GM12878 (cell line): Measurements from ENCODE around the gene ELF2. TPM values are rescaled to one million over a fixed set of nuclear protein-coding genes. Genes with fewer than 3 reads are reported as not detected.

Source experiments
- ATAC-seq: fragments of 200-7000 bp; cut with Tn5 transposase; 3 replicates; pipeline ENCODE4 v1.9.1; 2020; ENCODE audit warnings: mild to moderate bottlenecking, moderate library complexity
- BruUV-seq: library from RNA; stranded (reverse); fragments of 400-500 nt; replicated peaks from 2 replicates; lab custom pipeline; 2021; lab: Mats Ljungman, UMichigan
- CTCF ChIA-PET: fragments of 300-600 bp; sonication (Branson Sonifier 250); formaldehyde crosslinking; extraction: SDS; loops from one replicate; lab custom pipeline; 2021; ENCODE audit warnings: inconsistent platforms; lab: Yijun Ruan, JAX
- POLR2A ChIA-PET: fragments of 350-600 bp; formaldehyde crosslinking; extraction: SDS; loops from one replicate; lab custom pipeline; 2021; ENCODE audit warnings: inconsistent platforms; lab: Charles Lee
- RAD21 ChIA-PET: fragments of 300-600 bp; sonication (Branson Sonifier 250); formaldehyde crosslinking; loops from one replicate; lab custom pipeline; 2023; ENCODE audit warnings: antibody characterized with exemption; ENCODE audit not compliant: unreplicated experiment; lab: Charles Lee
- SMC1A ChIA-PET: fragments of 300-600 bp; sonication (Branson Sonifier 250); formaldehyde crosslinking; loops from one replicate; lab custom pipeline; 2023; ENCODE audit not compliant: unreplicated experiment, uncharacterized antibody; lab: Charles Lee
- DNase-seq: peaks from one replicate; pipeline ENCODE4 v3.0.0-alpha.2; 2011; ENCODE audit warnings: low read depth, low spot score
- FAIRE-seq: peaks from 3 replicates; lab custom pipeline; 2011; peaks lifted over from hg19 to GRCh38; lab: Jason Lieb, UNC
- H2AFZ ChIP-seq: 2 replicates; pipeline ENCODE4 v1.6.0; 2011; ENCODE audit warnings: low read depth, low read length, control low read depth; ENCODE audit not compliant: control insufficient read depth
- H3K27ac ChIP-seq: 2 replicates; pipeline ENCODE4 v1.5.1; 2011; ENCODE audit warnings: control low read depth; ENCODE audit not compliant: control insufficient read depth, insufficient read depth
- H3K27me3 ChIP-seq, 2 experiments: replicated peaks in 1 of 2; 2 replicates each; pipeline versions ENCODE4 v1.6.0 to v1.6.1; 2011; ENCODE audit warnings: low read length in 1 of 2; ENCODE audit not compliant: control insufficient read depth in 2 of 2, insufficient read depth in 2 of 2
- H3K36me3 ChIP-seq, 2 experiments: 2 replicates each; pipeline ENCODE4 v1.5.1; 2011; ENCODE audit warnings: low read length in 1 of 2; ENCODE audit not compliant: control insufficient read depth in 2 of 2, insufficient read depth in 2 of 2
- H3K4me1 ChIP-seq: 2 replicates; pipeline ENCODE4 v1.6.1; 2011; ENCODE audit warnings: mild to moderate bottlenecking, low read length, moderate library complexity, mixed read lengths; ENCODE audit not compliant: control insufficient read depth, insufficient read depth
- H3K4me2 ChIP-seq: 2 replicates; pipeline ENCODE4 v1.6.0; 2011; ENCODE audit warnings: control low read depth; ENCODE audit not compliant: control insufficient read depth, insufficient read depth
- H3K4me3 ChIP-seq: fragments of 200-600 bp; sonication (generic); 2 replicates; pipeline ENCODE4 v1.5.1; 2016
- H3K79me2 ChIP-seq: 2 replicates; pipeline ENCODE4 v1.6.0; 2011; ENCODE audit warnings: low read length; ENCODE audit not compliant: control insufficient read depth, insufficient read depth
- H3K9ac ChIP-seq: 2 replicates; pipeline ENCODE4 v1.8.0; 2011; ENCODE audit warnings: low read length, control low read depth, mixed read lengths; ENCODE audit not compliant: control insufficient read depth, insufficient read depth
- H3K9me3 ChIP-seq: replicated peaks from 3 replicates; pipeline ENCODE4 v1.5.1; 2011; ENCODE audit warnings: mild to moderate bottlenecking, low read length; ENCODE audit not compliant: control insufficient read depth, insufficient read depth
- H4K20me1 ChIP-seq: 2 replicates; pipeline ENCODE4 v1.6.0; 2011; ENCODE audit not compliant: control insufficient read depth, insufficient read depth
- BCL3 ChIP-seq: IDR thresholded peaks from 2 replicates; pipeline ENCODE4 v1.6.1; 2011; ENCODE audit warnings: borderline replicate concordance, low read depth, mild to moderate bottlenecking, moderate library complexity, low read length; ENCODE audit not compliant: insufficient read depth, poor library complexity, severe bottlenecking
- BMI1 ChIP-seq: fragments of 450-650 bp; IDR thresholded peaks from 2 replicates; pipeline ENCODE4 v1.6.1; 2016; ENCODE audit warnings: mild to moderate bottlenecking, moderate library complexity, borderline replicate concordance
- CHD2 ChIP-seq: IDR thresholded peaks from 2 replicates; pipeline ENCODE4 v1.6.1; 2011; ENCODE audit warnings: low read depth, low read length, improper control_type of control experiment, borderline replicate concordance
- EGR1 ChIP-seq, 2 experiments: IDR thresholded peaks; 1 replicate in 1 of 2; 2 replicates in 1 of 2; pipeline ENCODE4 v1.6.1; 2011 to 2012; ENCODE audit warnings: low read depth in 2 of 2, low read length in 2 of 2, borderline replicate concordance in 1 of 2, mild to moderate bottlenecking in 1 of 2, moderate library complexity in 1 of 2
- ELK1 ChIP-seq: IDR thresholded peaks from 2 replicates; pipeline ENCODE4 v1.6.1; 2012; ENCODE audit warnings: low read depth, low read length, improper control_type of control experiment
- ESRRA ChIP-seq: IDR thresholded peaks from 2 replicates; pipeline ENCODE4 v1.6.1; 2012; ENCODE audit warnings: mild to moderate bottlenecking, low read length, improper control_type of control experiment
- FOXM1 ChIP-seq: IDR thresholded peaks from 2 replicates; pipeline ENCODE4 v1.6.1; 2012; ENCODE audit warnings: low read depth, mild to moderate bottlenecking, inconsistent platforms, low read length, moderate library complexity
- HCFC1 ChIP-seq: fragments of 150-350 bp; IDR thresholded peaks from 2 replicates; pipeline ENCODE4 v1.6.1; 2014; ENCODE audit warnings: low read length
- HDAC2 ChIP-seq: fragments of 200-600 bp; sonication (generic); IDR thresholded peaks from 2 replicates; pipeline ENCODE4 v1.6.1; 2017
- HDAC6 ChIP-seq: fragments of 200-600 bp; sonication (generic); IDR thresholded peaks from one replicate; pipeline ENCODE4 v1.8.0; 2017; ENCODE audit warnings: antibody characterized with exemption; ENCODE audit not compliant: unreplicated experiment
- KAT2A ChIP-seq: conservative IDR thresholded peaks from 2 replicates; pipeline ENCODE4 v1.6.1; 2011; ENCODE audit warnings: low read depth, low read length; ENCODE audit not compliant: control insufficient read depth
- NR2F1 ChIP-seq: fragments of 450-650 bp; conservative IDR thresholded peaks from 2 replicates; pipeline ENCODE4 v1.6.1; 2017; ENCODE audit warnings: mild to moderate bottlenecking
- TARDBP ChIP-seq: IDR thresholded peaks from 2 replicates; pipeline ENCODE4 v1.6.1; 2016; ENCODE audit warnings: borderline replicate concordance
- TCF12 ChIP-seq: IDR thresholded peaks from 2 replicates; pipeline ENCODE4 v1.6.1; 2011; ENCODE audit warnings: low read depth, mild to moderate bottlenecking, low read length
- ZBTB33 ChIP-seq: fragments of 450-650 bp; IDR thresholded peaks from 2 replicates; pipeline ENCODE4 v1.6.1; 2017; ENCODE audit warnings: mild to moderate bottlenecking
- ZNF24 ChIP-seq: fragments of 450-650 bp; IDR thresholded peaks from 2 replicates; pipeline ENCODE4 v1.6.1; 2017; ENCODE audit warnings: antibody characterized with exemption, mild to moderate bottlenecking
- WGBS: methylation state at CpG from one replicate; pipeline ENCODE4 v1.1.6; 2016; ENCODE audit warnings: low lambda C conversion rate; ENCODE audit not compliant: insufficient replicate concordance, insufficient coverage; ENCODE audit errors: missing lambda C conversion rate; 5-methylcytosine and 5-hydroxymethylcytosine counted together
- in situ Hi-C: fragments of 300-500 bp; cut with MboI; formaldehyde crosslinking; loops from 9 replicates; pipeline ENCODE4 v1.14.3; 2018; ENCODE audit warnings: mixed read lengths
- intact Hi-C: fragments of 100-400 bp; cut with micrococcal nuclease; formaldehyde crosslinking; loops from one replicate; pipeline ENCODE4 v1.14.2; 2022; ENCODE audit not compliant: unreplicated experiment
- polyA plus RNA-seq, 11 experiments: library from polyadenylated mRNA; depleted of rRNA in 4 of 11; unstranded in 6 of 11; stranded (reverse) in 5 of 11; fragments of >200 nt; fragmentation: Nextera tagmentation in 4 of 11; fragmentation: Illumina TruSeq in 1 of 11; extraction: Ambion mirVana in 4 of 11; extraction: Trizol in 1 of 11; gene quantifications; 1 replicate in 1 of 11; 2 replicates in 10 of 11; pipeline versions ENCODE4 v1.2.1 to v1.2.3, GENCODE V29; 2011 to 2016; ENCODE audit warnings: inconsistent platforms in 2 of 11, missing spikeins in 2 of 11, low read depth in 1 of 11
- total RNA-seq, 4 experiments: library from RNA; depleted of rRNA in 3 of 4; stranded (reverse); fragments of >200 nt in 3 of 4; fragmentation: Illumina TruSeq in 1 of 4; extraction: Trizol in 1 of 4; gene quantifications; 2 replicates each; pipeline versions ENCODE4 v1.2.1 to v1.2.3, GENCODE V29; 2013 to 2021
- TF ChIP-seq, protein P1 (sequence below): IDR thresholded peaks from 2 replicates; pipeline ENCODE4 v1.6.1; 2011; ENCODE audit warnings: low read depth, mild to moderate bottlenecking, low read length, moderate library complexity, borderline replicate concordance; ENCODE audit errors: extremely low read depth

The ELF2 gene
- total and polyA plus RNA-seq, 10 of the 15 experiments (the other 5 are each of a cell fraction or from before 2014, with no cell fraction given) = 10.5 to 30.1 (median 20.5) TPM

GRCh38 chr4:139011225-139011950 is 165.6 kb downstream of the ELF2 start (continued):
- TF ChIP-seq, protein P1, sequence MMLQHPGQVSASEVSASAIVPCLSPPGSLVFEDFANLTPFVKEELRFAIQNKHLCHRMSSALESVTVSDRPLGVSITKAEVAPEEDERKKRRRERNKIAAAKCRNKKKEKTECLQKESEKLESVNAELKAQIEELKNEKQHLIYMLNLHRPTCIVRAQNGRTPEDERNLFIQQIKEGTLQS = no peak
- TF ChIP-seq ESRRA = no peak
- no peak for TF ChIP-seq FOXM1
- no peak for TF ChIP-seq HCFC1
- no peak for TF ChIP-seq CHD2

GRCh38 chr4:139009702-139010101 is 167.3 kb downstream of the ELF2 start:
- H3K36me3 ChIP-seq = no peaks in the 10 kb centered on the region
- CTCF ChIA-PET = no interaction called here
- ATAC-seq = no peak
- intact Hi-C loops (no loop called here), in situ Hi-C loops (no loop called here)
- no peak overlapping the region for H3K4me2 ChIP-seq
- H3K9ac ChIP-seq = no peak overlapping the region
- H3K79me2 ChIP-seq = no peaks in the 10 kb centered on the region
- no peak overlapping the region for H3K4me3 ChIP-seq
- H3K27ac ChIP-seq = no peak overlapping the region
- RAD21 ChIA-PET = no interaction called here
- no peak for FAIRE-seq
- SMC1A ChIA-PET = no interaction called here
- 25% methylated on average over 1 of the region's 1 CpG for WGBS
- H3K4me1 ChIP-seq = peaks cover 2% of the 10 kb centered on the region; the same call in 1 of the 2 replicates
- BruUV-seq = no TSS peak
- TF ChIP-seq HCFC1 = no peak
- no peak for TF ChIP-seq TCF12
- no peak for TF ChIP-seq BMI1
- no peak for TF ChIP-seq NR2F1
- TF ChIP-seq HDAC2 = no peak
- no peak for TF ChIP-seq BCL3
- no peak for TF ChIP-seq TARDBP
- no peak for TF ChIP-seq HDAC6
- TF ChIP-seq ZBTB33 = no peak
- TF ChIP-seq ELK1 = no peak
- no peak for TF ChIP-seq ZNF24
- TF ChIP-seq KAT2A = no peak
- TF ChIP-seq EGR1 (IDR thresholded peaks at IDR 0.05; ENCODE audit: borderline replicate concordance in 1 of 2, low read depth in 2 of 2, low read length in 2 of 2) = no peak
- POLR2A ChIA-PET = interaction anchor here (0.6 kb wide), 1 partner anchor 181 kb away, joined by 3 read pairs; no protein-coding TSS in a partner anchor
- H2AFZ ChIP-seq = no peak overlapping the region
- H4K20me1 ChIP-seq = no peaks in the 10 kb centered on the region
- no peaks in the 10 kb centered on the region; the same call in 2 of the 3 replicates for H3K9me3 ChIP-seq
- H3K27me3 ChIP-seq = no peaks in the 10 kb centered on the region
- no peak for DNase-seq
